ENCODE results near the gene CHRNA9.

Gene CHRNA9

DNA sequence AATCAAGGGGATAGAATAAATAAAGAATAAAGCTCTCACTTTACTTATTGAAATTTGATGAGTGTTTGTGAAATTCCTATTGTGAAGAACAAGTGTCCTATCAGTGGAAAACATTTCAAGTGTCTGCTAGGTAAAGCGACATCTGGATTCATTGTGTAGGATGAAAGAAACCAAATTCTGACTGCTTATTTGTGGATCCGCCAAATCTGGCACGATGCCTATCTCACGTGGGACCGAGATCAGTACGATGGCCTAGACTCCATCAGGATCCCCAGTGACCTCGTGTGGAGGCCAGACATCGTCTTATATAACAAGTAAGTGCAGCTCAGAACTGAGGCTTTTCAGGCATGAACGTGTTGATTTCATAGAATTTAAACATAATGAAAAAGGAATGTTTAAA lies 1.9 kb downstream of the CHRNA9 start:
- no peak for DNase-seq
- peaks cover 20% of the 10 kb centered on the region for H3K9me3 Mint-ChIP-seq
- peaks cover 46% of the 10 kb centered on the region for H3K4me1 Mint-ChIP-seq
- no peak overlapping the region for H3K27ac Mint-ChIP-seq
- peaks cover 52% of the 10 kb centered on the region for H3K36me3 Mint-ChIP-seq (ENCODE audit: low read depth)
- TF ChIP-seq, protein P1, sequence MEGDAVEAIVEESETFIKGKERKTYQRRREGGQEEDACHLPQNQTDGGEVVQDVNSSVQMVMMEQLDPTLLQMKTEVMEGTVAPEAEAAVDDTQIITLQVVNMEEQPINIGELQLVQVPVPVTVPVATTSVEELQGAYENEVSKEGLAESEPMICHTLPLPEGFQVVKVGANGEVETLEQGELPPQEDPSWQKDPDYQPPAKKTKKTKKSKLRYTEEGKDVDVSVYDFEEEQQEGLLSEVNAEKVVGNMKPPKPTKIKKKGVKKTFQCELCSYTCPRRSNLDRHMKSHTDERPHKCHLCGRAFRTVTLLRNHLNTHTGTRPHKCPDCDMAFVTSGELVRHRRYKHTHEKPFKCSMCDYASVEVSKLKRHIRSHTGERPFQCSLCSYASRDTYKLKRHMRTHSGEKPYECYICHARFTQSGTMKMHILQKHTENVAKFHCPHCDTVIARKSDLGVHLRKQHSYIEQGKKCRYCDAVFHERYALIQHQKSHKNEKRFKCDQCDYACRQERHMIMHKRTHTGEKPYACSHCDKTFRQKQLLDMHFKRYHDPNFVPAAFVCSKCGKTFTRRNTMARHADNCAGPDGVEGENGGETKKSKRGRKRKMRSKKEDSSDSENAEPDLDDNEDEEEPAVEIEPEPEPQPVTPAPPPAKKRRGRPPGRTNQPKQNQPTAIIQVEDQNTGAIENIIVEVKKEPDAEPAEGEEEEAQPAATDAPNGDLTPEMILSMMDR (IDR thresholded peaks at IDR 0.05) = no peak
- peak overlapping the region; percentile 2 for H3K4me3 Mint-ChIP-seq
- peaks cover 3% of the 10 kb centered on the region for H3K27me3 Mint-ChIP-seq (ENCODE audit: low read depth, poor library complexity)

DNA sequence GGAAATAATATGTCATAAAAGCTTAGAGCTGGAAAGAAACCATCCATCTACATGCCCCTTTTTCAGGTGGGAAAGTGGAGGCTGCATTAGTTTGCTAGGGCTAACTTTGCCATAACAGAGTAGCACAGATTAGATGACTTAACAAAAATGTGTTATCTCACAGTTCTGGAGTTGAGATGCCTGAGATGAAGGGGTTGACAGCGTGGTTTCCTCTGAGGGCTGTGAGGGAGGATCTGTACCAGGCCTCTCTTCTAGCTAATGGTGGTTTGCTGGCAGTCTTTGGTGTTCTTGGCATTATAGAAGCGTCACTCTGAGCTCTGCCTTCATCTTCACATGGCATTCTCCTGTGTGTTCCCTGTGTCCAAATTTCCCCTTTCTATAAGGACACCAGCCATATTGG lies 2.4 kb downstream of the CHRNA9 start:
- peaks cover 57% of the 10 kb centered on the region for H3K36me3 Mint-ChIP-seq (ENCODE audit: low read depth)
- H3K27ac Mint-ChIP-seq = no peak overlapping the region
- TF ChIP-seq, protein P1 (IDR thresholded peaks at IDR 0.05) = no peak
- peaks cover 25% of the 10 kb centered on the region for H3K9me3 Mint-ChIP-seq
- peaks cover 3% of the 10 kb centered on the region for H3K27me3 Mint-ChIP-seq (ENCODE audit: low read depth, poor library complexity)
- peaks cover 46% of the 10 kb centered on the region for H3K4me1 Mint-ChIP-seq
- DNase-seq = no peak
- H3K4me3 Mint-ChIP-seq = no peak overlapping the region

DNA sequence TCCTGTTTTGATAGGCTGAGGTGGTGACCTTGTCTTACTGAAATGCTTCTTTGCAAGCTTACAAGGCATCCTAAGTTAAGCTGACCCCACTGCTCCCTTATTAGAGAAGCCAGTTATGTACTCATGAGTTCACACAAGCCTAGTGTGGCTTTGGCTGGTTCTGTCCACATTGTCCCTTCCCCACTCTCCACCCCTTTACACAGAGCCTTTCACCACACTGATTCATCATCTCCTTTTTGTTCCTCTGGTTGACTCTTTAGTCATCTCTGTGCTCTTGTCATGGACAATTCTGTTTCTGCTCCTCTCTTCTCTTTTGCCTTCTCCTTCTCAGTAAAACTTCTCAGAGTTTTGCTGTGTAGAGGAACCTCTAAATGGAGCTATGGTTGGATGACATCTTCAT lies 4.9 kb downstream of the CHRNA9 start:
- DNase-seq = no peak
- H3K27ac Mint-ChIP-seq = no peak overlapping the region
- TF ChIP-seq, protein P1 (IDR thresholded peaks at IDR 0.05) = no peak

DNA sequence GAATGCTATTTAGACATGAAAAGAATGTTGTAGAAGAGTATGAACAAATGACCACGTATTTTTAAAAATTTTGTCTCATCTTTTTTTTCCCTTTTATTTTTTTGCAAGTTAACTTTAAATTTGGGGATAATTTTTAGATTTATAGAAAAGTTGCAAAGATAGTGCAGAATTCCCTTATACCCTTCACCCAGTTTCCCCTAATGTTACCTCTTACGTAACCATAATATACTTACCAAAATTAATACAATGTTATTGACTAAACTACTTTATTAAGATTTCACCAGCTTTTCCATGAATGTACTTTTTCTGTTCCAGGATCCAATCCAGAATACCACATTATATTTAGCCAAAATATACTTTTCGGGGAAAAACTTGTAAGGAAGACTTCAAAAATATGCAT lies 12.3 kb downstream of the CHRNA9 start:
- DNase-seq = no peak
- peaks cover 5% of the 10 kb centered on the region for H3K27me3 Mint-ChIP-seq (ENCODE audit: low read depth, poor library complexity)
- TF ChIP-seq, protein P1 (IDR thresholded peaks at IDR 0.05) = no peak

More for the DNA sequence above, 4.9 kb downstream of the CHRNA9 start:
- peaks cover 36% of the 10 kb centered on the region for H3K9me3 Mint-ChIP-seq
- H3K27me3 Mint-ChIP-seq (ENCODE audit: low read depth, poor library complexity) = peaks cover 8% of the 10 kb centered on the region
- H3K36me3 Mint-ChIP-seq (ENCODE audit: low read depth) = peaks cover 77% of the 10 kb centered on the region
- H3K4me3 Mint-ChIP-seq = no peak overlapping the region
- H3K4me1 Mint-ChIP-seq = peaks cover 28% of the 10 kb centered on the region

DNA sequence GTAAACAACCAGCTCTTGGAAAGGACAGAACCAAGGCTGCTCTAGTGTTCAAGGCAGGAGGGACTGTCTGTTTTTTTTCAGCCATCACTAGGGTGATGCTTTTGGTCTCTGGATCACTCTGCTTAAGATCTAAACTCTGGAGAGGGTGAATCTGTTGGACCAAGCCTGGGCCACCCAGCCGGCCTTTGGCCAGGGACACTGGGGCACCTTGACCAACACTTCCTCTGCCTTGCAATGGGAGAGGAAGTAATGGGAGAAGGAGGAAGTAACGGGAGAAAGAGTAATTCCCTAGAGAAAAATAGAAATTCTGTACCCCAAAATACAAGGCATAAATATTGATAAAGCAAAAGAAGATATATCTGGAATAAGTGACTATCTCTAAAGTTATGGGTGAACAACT lies 12.9 kb downstream of the CHRNA9 start:
- no peak for DNase-seq
- peaks cover 5% of the 10 kb centered on the region for H3K27me3 Mint-ChIP-seq (ENCODE audit: low read depth, poor library complexity)
- H3K27ac Mint-ChIP-seq = no peak overlapping the region
- TF ChIP-seq, protein P1 (IDR thresholded peaks at IDR 0.05) = no peak
- H3K4me1 Mint-ChIP-seq = no peaks in the 10 kb centered on the region
- H3K9me3 Mint-ChIP-seq = peaks cover 17% of the 10 kb centered on the region
- H3K36me3 Mint-ChIP-seq (ENCODE audit: low read depth) = peaks cover 80% of the 10 kb centered on the region
- no peak overlapping the region for H3K4me3 Mint-ChIP-seq

More for the DNA sequence above, 12.3 kb downstream of the CHRNA9 start:
- peaks cover 23% of the 10 kb centered on the region for H3K9me3 Mint-ChIP-seq
- no peaks in the 10 kb centered on the region for H3K4me1 Mint-ChIP-seq
- no peak overlapping the region for H3K4me3 Mint-ChIP-seq
- peaks cover 81% of the 10 kb centered on the region for H3K36me3 Mint-ChIP-seq (ENCODE audit: low read depth)
- no peak overlapping the region for H3K27ac Mint-ChIP-seq

DNA sequence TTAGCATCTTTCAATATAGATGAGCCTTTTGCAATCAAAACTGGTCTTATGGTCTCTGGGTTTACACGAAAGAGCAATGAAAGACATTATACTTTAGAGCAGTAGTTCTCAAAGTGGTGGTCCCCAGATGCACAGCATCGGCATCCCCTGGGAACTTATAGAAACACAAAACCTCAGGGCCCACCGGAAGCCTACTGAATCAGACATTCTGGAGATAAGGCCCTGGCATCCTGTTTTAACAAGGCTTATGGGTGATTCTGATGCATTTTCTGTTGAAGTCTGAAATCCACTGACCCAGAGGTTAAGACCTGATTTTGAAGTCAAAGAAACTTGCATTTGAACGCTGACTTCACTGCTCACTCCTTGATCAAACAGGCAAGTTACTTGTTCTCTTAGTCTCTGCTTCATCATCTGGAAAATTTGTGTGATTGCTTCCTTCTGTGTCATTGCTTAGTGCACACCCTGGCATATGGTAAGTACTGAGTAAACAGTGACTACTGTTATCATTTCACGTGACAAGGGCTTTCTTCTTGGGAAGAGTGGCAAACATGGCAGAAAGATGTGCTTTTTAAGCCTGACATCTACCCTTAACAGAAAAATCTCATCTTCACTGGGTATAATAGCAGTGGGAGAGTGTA lies 14.5 kb downstream of the CHRNA9 start:
- Mint-ChIP-seq H3K9me3 (peaks cover 11% of the 10 kb centered on the region), H3K4me1 (no peaks in the 10 kb centered on the region), H3K27me3 (ENCODE audit: low read depth, poor library complexity) (no peaks in the 10 kb centered on the region), H3K36me3 (ENCODE audit: low read depth) (peaks cover 75% of the 10 kb centered on the region), H3K4me3 (no peak overlapping the region), H3K27ac (peak overlapping the region; percentile 40)
- TF ChIP-seq, protein P1 (IDR thresholded peaks at IDR 0.05) = no peak
- no peak for DNase-seq

Data from nephron progenitor cell (in vitro differentiated cells).